OCI-LY7 (cell line): ENCODE measurements around the gene DMAC1.

ENCODE experiments used
- CTCF ChIP-seq: fragments of 200-600 bp; sonication (generic); conservative IDR thresholded peaks from 2 replicates; pipeline ENCODE4 v1.5.1; 2014; ENCODE audit warnings: mild to moderate bottlenecking, antibody characterized with exemption, low read length, moderate library complexity, mixed read lengths
- EZH2phosphoT487 ChIP-seq: fragments of 200-600 bp; sonication (generic); IDR thresholded peaks from 2 replicates; pipeline ENCODE4 v1.6.1; 2018; ENCODE audit warnings: low read depth, borderline replicate concordance, mild to moderate bottlenecking, mixed run types, antibody characterized with exemption, low read length, moderate library complexity, mixed read lengths

GRCh38 chr9:7834531-7834930, 35.0 kb upstream of the DMAC1 start:
- no peak for TF ChIP-seq CTCF
- TF ChIP-seq EZH2phosphoT487 = no peak
